Kidney (tissue), 14 donors: ENCODE measurements around the gene PSME3. TPM values are rescaled to one million over a fixed set of nuclear protein-coding genes. Genes with fewer than 3 reads are reported as not detected.
A peak's percentile ranks its signal among the peaks of the same experiment; 100 is the strongest.

Source experiments
- DNase-seq, 5 donors: peaks; one replicate each; pipeline ENCODE4 v3.0.0-alpha.2; 2013 to 2020
- FAIRE-seq: peaks from 2 replicates; lab custom pipeline; 2012; peaks lifted over from hg19 to GRCh38; lab: Jason Lieb, UNC
- H3K27ac ChIP-seq, 2 donors: one replicate each; pipeline ENCODE4 v1.7.0; 2013; ENCODE audit warnings: low read depth in 2 of 2, low read length in 2 of 2, inconsistent platforms in 1 of 2
- H3K27me3 ChIP-seq: one replicate; pipeline ENCODE4 v1.7.1; 2013; ENCODE audit warnings: low read length, inconsistent platforms; ENCODE audit not compliant: control insufficient read depth, insufficient read depth
- H3K36me3 ChIP-seq, 3 donors: one replicate each; pipeline versions ENCODE4 v1.7.0 to v1.7.1; 2013; ENCODE audit warnings: low read length in 3 of 3, control low read depth in 1 of 3, inconsistent platforms in 1 of 3; ENCODE audit not compliant: insufficient read depth in 3 of 3, control insufficient read depth in 2 of 3
- H3K4me1 ChIP-seq, 3 donors: one replicate each; pipeline versions ENCODE4 v1.7.0 to v1.7.1; 2013; ENCODE audit warnings: low read length in 3 of 3, inconsistent platforms in 1 of 3, low read depth in 1 of 3; ENCODE audit not compliant: control insufficient read depth in 2 of 3, insufficient read depth in 2 of 3
- H3K4me3 ChIP-seq, 3 donors: one replicate each; pipeline versions ENCODE4 v1.7.0 to v1.8.1; 2013; ENCODE audit warnings: low read length in 3 of 3, control low read depth in 1 of 3, inconsistent platforms in 1 of 3
- H3K9ac ChIP-seq, 3 donors: one replicate each; pipeline versions ENCODE4 v1.7.0 to v1.7.1; 2013; ENCODE audit warnings: low read length in 3 of 3, control low read depth in 1 of 3, inconsistent platforms in 1 of 3
- H3K9me3 ChIP-seq, 3 donors: one replicate each; pipeline versions ENCODE4 v1.7.0 to v1.7.1; 2013; ENCODE audit warnings: low read length in 3 of 3, control low read depth in 1 of 3, inconsistent platforms in 1 of 3; ENCODE audit not compliant: control insufficient read depth in 2 of 3, insufficient read depth in 1 of 3
- intact Hi-C: fragments of 100-400 bp; cut with DNase I; formaldehyde crosslinking; loops from one replicate; pipeline ENCODE4 v1.11.1; 2022
- microRNA-seq: library from miRNA; unstranded; fragments of <30 nt; microRNA quantifications from one replicate; pipeline ENCODE4 v1.2.0, GENCODE V29; 2020
- polyA plus RNA-seq: library from polyadenylated mRNA; stranded (reverse); fragments of 350-450 nt; fragmentation: Illumina TruSeq; extraction: RNeasy Lipid Tissue Mini Kit (QIAGEN cat#74804); gene quantifications from one replicate; pipeline ENCODE4 v1.2.3, GENCODE V29; 2014; ENCODE audit warnings: low read depth, low replicate concordance; ENCODE audit not compliant: insufficient read depth
- total RNA-seq: library from RNA; stranded (reverse); fragmentation: NEBNext Ultra II Directional; extraction: Animal tissue kit (Norgen Biotek cat#: 25700); gene quantifications from one replicate; pipeline ENCODE4 v1.2.1, GENCODE V29; 2021
- TF ChIP-seq, protein P1 (sequence below): IDR thresholded peaks from 3 replicates; pipeline ENCODE4 v1.5.1; 2012; ENCODE audit warnings: mild to moderate bottlenecking, moderate library complexity, borderline replicate concordance; ENCODE audit not compliant: insufficient read depth; ENCODE audit errors: extremely low read depth
- donor health status: control.
- donor health status: control.
- donor health status: control.
- donor health status: control.
- donor health status: control.
- donor health status: DM: yes; HTN: yes; CAD: no.
- donor health status: Normal renal cell carcinoma (clear cell type).

PSME3 gene
- total and polyA plus RNA-seq, 2 donors from 2014 or later: 60.3 to 115 TPM

GRCh38 chr17:42893359-42893758 is 60.2 kb downstream of the PSME3 start:
- no peaks in the 10 kb centered on the region for H3K36me3 ChIP-seq
- intact Hi-C loops: no loop called here
- H3K4me1 ChIP-seq: peaks cover 8 to 43% (median 24%) of the 10 kb centered on the region in 3 donors
- H3K9ac ChIP-seq: peak overlapping the region in 1 of 3 donors; percentile 57
- peak overlapping the region; percentile 79 to 92 for H3K27ac ChIP-seq
- TF ChIP-seq, protein P1, sequence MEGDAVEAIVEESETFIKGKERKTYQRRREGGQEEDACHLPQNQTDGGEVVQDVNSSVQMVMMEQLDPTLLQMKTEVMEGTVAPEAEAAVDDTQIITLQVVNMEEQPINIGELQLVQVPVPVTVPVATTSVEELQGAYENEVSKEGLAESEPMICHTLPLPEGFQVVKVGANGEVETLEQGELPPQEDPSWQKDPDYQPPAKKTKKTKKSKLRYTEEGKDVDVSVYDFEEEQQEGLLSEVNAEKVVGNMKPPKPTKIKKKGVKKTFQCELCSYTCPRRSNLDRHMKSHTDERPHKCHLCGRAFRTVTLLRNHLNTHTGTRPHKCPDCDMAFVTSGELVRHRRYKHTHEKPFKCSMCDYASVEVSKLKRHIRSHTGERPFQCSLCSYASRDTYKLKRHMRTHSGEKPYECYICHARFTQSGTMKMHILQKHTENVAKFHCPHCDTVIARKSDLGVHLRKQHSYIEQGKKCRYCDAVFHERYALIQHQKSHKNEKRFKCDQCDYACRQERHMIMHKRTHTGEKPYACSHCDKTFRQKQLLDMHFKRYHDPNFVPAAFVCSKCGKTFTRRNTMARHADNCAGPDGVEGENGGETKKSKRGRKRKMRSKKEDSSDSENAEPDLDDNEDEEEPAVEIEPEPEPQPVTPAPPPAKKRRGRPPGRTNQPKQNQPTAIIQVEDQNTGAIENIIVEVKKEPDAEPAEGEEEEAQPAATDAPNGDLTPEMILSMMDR: no peak
- peak overlapping the region in 2 of 3 donors; percentile 13 to 52 for H3K4me3 ChIP-seq
- H3K27me3 ChIP-seq: no peaks in the 10 kb centered on the region
- no peaks in the 10 kb centered on the region for H3K9me3 ChIP-seq
- no peak for FAIRE-seq
- peak in 1 of 5 donors; percentile 45 for DNase-seq

Small RNA genes within 50 kb of the gene (microRNA-seq; reads per million reads assigned to microRNA genes)
- gene MIR6781: not detected

Other genes with a start within 250 kb of the PSME3 start
- 69.5 TPM for gene RETREG3, start 224.0 kb upstream of the PSME3 start, total RNA-seq
- 22.6 TPM for gene RETREG3, start 224.0 kb upstream of the PSME3 start, polyA plus RNA-seq
- gene TUBG1, start 223.7 kb upstream of the PSME3 start, total RNA-seq: 33.7 TPM
- gene TUBG1, start 223.7 kb upstream of the PSME3 start, polyA plus RNA-seq: 61.9 TPM
- gene TUBG2, start 174.1 kb upstream of the PSME3 start, total RNA-seq: 19.9 TPM
- gene TUBG2, start 174.1 kb upstream of the PSME3 start, polyA plus RNA-seq: 39.9 TPM
- 21.2 TPM for gene PLEKHH3, start 156.4 kb upstream of the PSME3 start, total RNA-seq
- gene PLEKHH3, start 156.4 kb upstream of the PSME3 start, polyA plus RNA-seq: 23.2 TPM
- 1.4 TPM for gene CCR10, start 151.6 kb upstream of the PSME3 start, total RNA-seq
- 1.7 TPM for gene CCR10, start 151.6 kb upstream of the PSME3 start, polyA plus RNA-seq
- 9.1 TPM for gene CNTNAP1, start 150.9 kb upstream of the PSME3 start, total RNA-seq
- 1.4 TPM for gene CNTNAP1, start 150.9 kb upstream of the PSME3 start, polyA plus RNA-seq
- gene EZH1, start 88.4 kb upstream of the PSME3 start, total RNA-seq: 59.2 TPM
- gene EZH1, start 88.4 kb upstream of the PSME3 start, polyA plus RNA-seq: 20.8 TPM
- 55.7 TPM for gene RAMP2, start 72.2 kb upstream of the PSME3 start, total RNA-seq
- gene RAMP2, start 72.2 kb upstream of the PSME3 start, polyA plus RNA-seq: 134 TPM
- gene VPS25, start 59.9 kb upstream of the PSME3 start, total RNA-seq: 85.2 TPM
- 112 TPM for gene VPS25, start 59.9 kb upstream of the PSME3 start, polyA plus RNA-seq
- 14.9 TPM for gene WNK4, start 52.8 kb upstream of the PSME3 start, total RNA-seq
- gene WNK4, start 52.8 kb upstream of the PSME3 start, polyA plus RNA-seq: 26.4 TPM
- gene COA3, start 34.7 kb upstream of the PSME3 start, total RNA-seq: 144 TPM
- gene COA3, start 34.7 kb upstream of the PSME3 start, polyA plus RNA-seq: 656 TPM
- gene CNTD1, start 34.5 kb upstream of the PSME3 start, total RNA-seq: 0.60 TPM
- gene CNTD1, start 34.5 kb upstream of the PSME3 start, polyA plus RNA-seq: 0.95 TPM
- gene BECN1, start 9.1 kb upstream of the PSME3 start, total RNA-seq: 95.1 TPM
- 65.9 TPM for gene BECN1, start 9.1 kb upstream of the PSME3 start, polyA plus RNA-seq
- 1.2 TPM for gene AOC2, start 11.2 kb downstream of the PSME3 start, total RNA-seq
- 0.58 TPM for gene AOC2, start 11.2 kb downstream of the PSME3 start, polyA plus RNA-seq
- 40.6 TPM for gene AOC3, start 17.8 kb downstream of the PSME3 start, total RNA-seq
- gene AOC3, start 17.8 kb downstream of the PSME3 start, polyA plus RNA-seq: 15.1 TPM
- gene G6PC1, start 67.4 kb downstream of the PSME3 start, total RNA-seq: 0.16 TPM
- 10.5 TPM for gene G6PC1, start 67.4 kb downstream of the PSME3 start, polyA plus RNA-seq
- gene AARSD1, start 131.1 kb downstream of the PSME3 start, total RNA-seq: 35.8 TPM
- 45.6 TPM for gene AARSD1, start 131.1 kb downstream of the PSME3 start, polyA plus RNA-seq
- gene PTGES3L, start 146.7 kb downstream of the PSME3 start, total RNA-seq: 0.85 TPM
- gene PTGES3L, start 146.7 kb downstream of the PSME3 start, polyA plus RNA-seq: 1.2 TPM
- gene RUNDC1, start 147.2 kb downstream of the PSME3 start, total RNA-seq: 19.5 TPM
- 10.1 TPM for gene RUNDC1, start 147.2 kb downstream of the PSME3 start, polyA plus RNA-seq
- gene RPL27, start 165.0 kb downstream of the PSME3 start, total RNA-seq: 759 TPM
- gene RPL27, start 165.0 kb downstream of the PSME3 start, polyA plus RNA-seq: 1,823 TPM
- gene IFI35, start 173.4 kb downstream of the PSME3 start, total RNA-seq: 41.4 TPM
- gene IFI35, start 173.4 kb downstream of the PSME3 start, polyA plus RNA-seq: 58.6 TPM
- 133 TPM for gene VAT1, start 189.0 kb downstream of the PSME3 start, total RNA-seq
- gene VAT1, start 189.0 kb downstream of the PSME3 start, polyA plus RNA-seq: 119 TPM
- gene RND2, start 191.8 kb downstream of the PSME3 start, total RNA-seq: 0.63 TPM
- 2.3 TPM for gene RND2, start 191.8 kb downstream of the PSME3 start, polyA plus RNA-seq